ENCODE measurements around the gene SLC34A3. TPM values are rescaled to one million over a fixed set of nuclear protein-coding genes. Genes with fewer than 3 reads are reported as not detected.

Gene SLC34A3
- total and polyA plus RNA-seq, 2 of the 8 experiments (the other 6 are each of a cell fraction or from before 2014, with no cell fraction given), result 0.08 TPM; not detected in 1

- TF ChIP-seq ATF3 (IDR thresholded peaks at IDR 0.05; ENCODE audit: insufficient read depth, low read depth, low read length), result no peak
- no peak overlapping the region for H3K23ac ChIP-seq (ENCODE audit: insufficient read length)
- H3K27me3 ChIP-seq (replicated peaks in 1 of 4; ENCODE audit: control insufficient read depth in 3 of 4, extremely low read depth in 1 of 4, insufficient read depth in 3 of 4, low read length in 3 of 4), result no peaks in the 10 kb centered on the region; a peak in 1 of 7 replicates
- FAIRE-seq (no peak), DNase-seq (ENCODE audit: low read depth in 1 of 2, low spot score in 2 of 2) (no peak)
- H3K4ac ChIP-seq (replicated peaks; ENCODE audit: insufficient read length, low read depth, low read length), result no peak overlapping the region
- H2BK20ac ChIP-seq (ENCODE audit: low read length), result no peak overlapping the region
- 81% methylated on average over 18 of the region's 31 CpGs; no CpG with 5 or more reads in 1 of the 2 experiments for WGBS, 2 experiments (ENCODE audit: extremely low coverage in 1 of 2, insufficient coverage in 1 of 2, insufficient read length in 1 of 2, insufficient replicate concordance in 2 of 2, low coverage in 1 of 2, low lambda C conversion rate in 2 of 2, missing lambda C conversion rate in 1 of 2)
- no peak overlapping the region for H3K18ac ChIP-seq (ENCODE audit: extremely low read depth, low read length)
- H3K9ac ChIP-seq (replicated peaks in 1 of 4; ENCODE audit: extremely low read depth in 1 of 4, low read depth in 3 of 4, low read length in 3 of 4), result no peak overlapping the region
- ChIA-PET CTCF (ENCODE audit: partially characterized antibody) (interaction anchor here (0.6 to 20.2 kb wide), 13 partner anchors 12 to 259 kb away, joined by 3 to 204 read pairs (median 4); partner anchors contain the start of genes ANAPC2, SSNA1 and TOR4A), POLR2A (ENCODE audit: partially characterized antibody) (interaction anchor here (0.7 to 69.9 kb wide), 5 partner anchors 16 to 43 kb away, joined by 3 to 1462 read pairs (median 6); partner anchors contain the start of genes NELFB, STPG3, TOR4A and TPRN)
- H3K9me3 ChIP-seq (ENCODE audit: insufficient read depth in 2 of 2, low read depth in 1 of 2, low read length in 1 of 2), result no peaks in the 10 kb centered on the region
- no peak overlapping the region for H4K91ac ChIP-seq (replicated peaks; ENCODE audit: insufficient read length, low read length)
- H3K23me2 ChIP-seq (ENCODE audit: low read depth, low read length), result no peaks in the 10 kb centered on the region; the same call in 1 of the 2 replicates
- H2AFZ ChIP-seq (ENCODE audit: low read length), result no peak overlapping the region
- H3K4me1 ChIP-seq (replicated peaks in 1 of 4; ENCODE audit: control insufficient read depth in 3 of 4, insufficient read depth in 4 of 4, low read length in 3 of 4), result peaks cover 0 to 14% (median 3%) of the 10 kb centered on the region in 4 experiments; a peak in 4 of 7 replicates
- H3K56ac ChIP-seq (replicated peaks; ENCODE audit: insufficient read length, low read depth, low read length), result no peak overlapping the region
- no peak overlapping the region for H3K27ac ChIP-seq (ENCODE audit: low read depth, low read length)
- H2BK12ac ChIP-seq (ENCODE audit: low read depth, low read length), result no peak overlapping the region
- no peak overlapping the region for H4K8ac ChIP-seq (ENCODE audit: extremely low read depth, insufficient read depth, low read length)
- H3K79me1 ChIP-seq (ENCODE audit: low read depth, low read length), result no peaks in the 10 kb centered on the region
- H3K79me2 ChIP-seq (ENCODE audit: control insufficient read depth in 1 of 2, insufficient read depth in 2 of 2, low read length in 2 of 2), result no peaks in the 10 kb centered on the region
- no peak overlapping the region for H4K5ac ChIP-seq (ENCODE audit: insufficient read length, low read depth, low read length)
- no peak overlapping the region for H3K14ac ChIP-seq (ENCODE audit: insufficient read length)
- no peaks in the 10 kb centered on the region for H3K36me3 ChIP-seq (ENCODE audit: control insufficient read depth in 2 of 4, insufficient read depth in 4 of 4, low read length in 3 of 4)
- H2BK5ac ChIP-seq (ENCODE audit: low read depth, low read length), result no peak overlapping the region
- H3K4me2 ChIP-seq (ENCODE audit: insufficient read depth in 1 of 2, low read depth in 2 of 2, low read length in 2 of 2), result no peak overlapping the region
- H3K4me3 ChIP-seq (ENCODE audit: extremely low read depth in 1 of 4, insufficient read depth in 2 of 4, low read depth in 3 of 4, low read length in 4 of 4), result no peak overlapping the region
- H4K20me1 ChIP-seq (replicated peaks in 1 of 2; ENCODE audit: control insufficient read depth in 1 of 2, insufficient read depth in 2 of 2, low read length in 2 of 2), result peaks cover 0 to 1% of the 10 kb centered on the region in 2 experiments
- H2BK120ac ChIP-seq (replicated peaks; ENCODE audit: low read depth, low read length), result no peak overlapping the region
- no peak overlapping the region for H2AK5ac ChIP-seq (ENCODE audit: low read depth, low read length)
- H2BK15ac ChIP-seq (ENCODE audit: low read length), result no peak overlapping the region
Measured at GRCh38 chr9:137229903-137230704, 597 bp upstream of the SLC34A3 start.

Measured in H1 (cell line).